ENCODE results near the gene ADRM1.

Gene ADRM1

DNA sequence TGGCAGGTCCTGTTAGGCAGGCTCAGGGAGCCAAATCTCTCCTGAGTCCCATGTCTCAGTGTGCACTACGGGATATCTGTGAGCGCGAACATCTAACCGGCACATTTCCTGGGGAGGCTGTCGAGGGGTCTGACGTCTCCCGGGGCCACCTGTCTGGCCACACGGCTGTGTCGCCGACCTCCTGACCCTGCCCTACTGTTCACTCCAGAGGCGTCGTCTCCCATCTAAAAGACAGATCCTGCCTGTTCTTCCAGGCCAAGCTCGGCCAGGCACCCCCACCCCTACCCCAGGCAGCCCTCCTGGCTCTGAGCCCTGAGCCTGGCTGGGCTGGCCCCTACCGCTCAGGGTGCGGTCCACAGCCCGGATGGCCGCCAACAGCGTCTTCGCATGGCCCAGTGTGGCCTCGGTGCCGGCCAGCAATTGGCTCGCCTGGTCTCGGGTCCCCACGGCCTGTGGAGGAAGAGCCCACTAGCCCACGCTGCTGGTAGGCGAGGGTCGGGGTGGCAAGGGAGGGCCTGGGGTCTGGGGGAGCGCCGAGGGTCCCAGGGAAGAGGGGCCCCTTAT, 16.6 kb downstream of the ADRM1 start:
- no peak for DNase-seq (ENCODE audit: insufficient read length, low spot score)
- TF ChIP-seq TAF1 (IDR thresholded peaks at IDR 0.05; ENCODE audit: low read depth, low read length), result no peak
- no peak for TF ChIP-seq POLR2A (IDR thresholded peaks at IDR 0.05; ENCODE audit: low read depth, low read length)
- no peak for TF ChIP-seq POLR2AphosphoS5 (IDR thresholded peaks at IDR 0.05; ENCODE audit: low read depth, low read length)
- no peak for TF ChIP-seq POU2F2 (IDR thresholded peaks at IDR 0.05; ENCODE audit: low read depth, low read length)
- TF ChIP-seq PAX5 (IDR thresholded peaks at IDR 0.05; ENCODE audit: insufficient read depth, low read length, severe bottlenecking), result no peak
- TF ChIP-seq SPI1 (IDR thresholded peaks at IDR 0.05; ENCODE audit: low read depth, low read length), result no peak
- FAIRE-seq, result no peak

DNA sequence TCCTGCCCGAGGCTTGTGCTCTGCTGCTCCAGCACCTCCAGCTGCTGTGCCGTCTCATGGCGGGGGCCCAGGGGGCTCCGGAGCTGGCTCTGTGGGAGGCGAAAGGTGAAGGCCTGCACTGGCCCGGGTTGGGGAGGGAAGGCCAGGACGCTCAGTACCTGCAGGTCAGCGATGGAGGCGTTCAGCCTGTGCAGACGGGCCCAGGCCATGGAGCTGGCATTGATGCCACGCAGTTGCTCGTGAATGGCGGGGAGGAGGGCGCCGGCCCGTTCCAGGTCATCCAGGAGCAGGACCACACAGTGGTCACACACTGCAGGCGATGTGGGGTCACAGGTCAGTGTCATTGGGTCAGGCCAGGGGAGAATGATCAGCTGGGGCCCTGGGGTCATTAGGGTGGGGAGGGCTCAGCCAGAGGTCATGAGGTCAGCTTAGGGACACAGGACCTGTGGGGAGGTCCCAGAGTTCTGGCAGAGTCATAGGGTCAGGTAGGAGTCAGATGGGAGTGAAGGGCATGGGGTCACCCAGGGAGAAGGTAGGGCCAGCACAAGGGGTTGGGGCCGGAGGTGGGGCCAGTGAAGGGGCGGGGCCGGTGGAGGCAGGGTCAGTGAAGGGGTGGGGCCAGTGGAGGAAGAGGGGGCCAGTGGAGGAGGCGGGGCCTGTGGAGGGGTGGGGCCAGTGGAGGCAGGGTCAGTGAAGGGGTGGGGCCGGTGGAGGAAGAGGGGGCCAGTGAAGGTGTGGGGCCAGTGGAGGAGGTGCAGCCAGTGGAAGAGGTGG, 18.0 kb downstream of the ADRM1 start:
- TF ChIP-seq SPI1 (IDR thresholded peaks at IDR 0.05; ENCODE audit: low read depth, low read length) (no peak), POLR2AphosphoS5 (IDR thresholded peaks at IDR 0.05; ENCODE audit: low read depth, low read length) (no peak), POLR2A (IDR thresholded peaks at IDR 0.05; ENCODE audit: low read depth, low read length) (no peak), POU2F2 (IDR thresholded peaks at IDR 0.05; ENCODE audit: low read depth, low read length) (no peak), TAF1 (IDR thresholded peaks at IDR 0.05; ENCODE audit: low read depth, low read length) (no peak), PAX5 (IDR thresholded peaks at IDR 0.05; ENCODE audit: insufficient read depth, low read length, severe bottlenecking) (no peak)
- FAIRE-seq (no peak), DNase-seq (ENCODE audit: insufficient read length, low spot score) (no peak)

DNA sequence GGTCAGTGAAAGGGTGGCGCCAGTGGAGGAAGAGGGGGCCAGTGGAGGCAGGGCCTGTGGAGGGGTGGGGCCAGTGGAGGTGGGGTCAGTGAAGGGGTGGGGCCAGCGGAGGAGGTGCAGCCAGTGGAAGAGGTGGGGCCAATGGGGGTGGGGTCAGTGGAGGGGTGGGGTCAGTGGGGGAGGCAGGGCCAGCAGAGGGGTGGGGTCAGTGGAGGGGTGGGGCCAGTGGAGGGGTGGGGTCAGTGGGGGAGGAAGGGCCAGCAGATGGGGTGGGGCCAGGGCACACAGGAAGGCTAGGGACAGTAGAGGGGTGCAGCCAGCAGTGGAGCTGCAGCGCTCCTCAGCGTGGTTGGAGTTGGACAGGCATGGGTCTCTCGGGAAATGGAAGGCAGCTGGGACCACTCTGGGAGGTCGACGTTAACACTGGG, 18.7 kb downstream of the ADRM1 start:
- TF ChIP-seq POU2F2 (IDR thresholded peaks at IDR 0.05; ENCODE audit: low read depth, low read length) (no peak), PAX5 (IDR thresholded peaks at IDR 0.05; ENCODE audit: insufficient read depth, low read length, severe bottlenecking) (no peak)
- DNase-seq (ENCODE audit: insufficient read length, low spot score) (peak; percentile 71), FAIRE-seq (no peak)

DNA sequence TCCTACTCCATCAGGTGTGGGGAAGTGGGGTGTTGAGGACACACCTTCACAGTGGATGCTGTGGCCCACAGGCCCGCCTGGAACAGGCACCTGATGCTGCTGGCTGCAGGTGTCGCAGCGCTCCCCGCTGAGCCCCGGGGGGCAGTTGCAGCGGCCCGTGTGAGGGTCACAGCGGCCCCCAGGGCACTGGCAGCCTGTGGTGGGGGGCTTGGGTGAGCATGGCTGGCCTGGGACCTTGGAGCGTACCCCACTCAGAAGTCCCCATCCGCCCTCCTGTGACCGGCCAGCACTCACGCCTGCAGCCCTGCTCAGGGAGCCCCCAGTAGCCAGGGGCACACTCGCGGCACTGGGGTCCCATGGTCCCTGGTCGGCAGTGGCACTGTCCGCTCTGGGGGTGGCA, 19.2 kb downstream of the ADRM1 start:
- DNase-seq (ENCODE audit: insufficient read length, low spot score) (no peak), FAIRE-seq (no peak)
- TF ChIP-seq PAX5 (IDR thresholded peaks at IDR 0.05; ENCODE audit: insufficient read depth, low read length, severe bottlenecking) (no peak), POU2F2 (IDR thresholded peaks at IDR 0.05; ENCODE audit: low read depth, low read length) (no peak)

DNA sequence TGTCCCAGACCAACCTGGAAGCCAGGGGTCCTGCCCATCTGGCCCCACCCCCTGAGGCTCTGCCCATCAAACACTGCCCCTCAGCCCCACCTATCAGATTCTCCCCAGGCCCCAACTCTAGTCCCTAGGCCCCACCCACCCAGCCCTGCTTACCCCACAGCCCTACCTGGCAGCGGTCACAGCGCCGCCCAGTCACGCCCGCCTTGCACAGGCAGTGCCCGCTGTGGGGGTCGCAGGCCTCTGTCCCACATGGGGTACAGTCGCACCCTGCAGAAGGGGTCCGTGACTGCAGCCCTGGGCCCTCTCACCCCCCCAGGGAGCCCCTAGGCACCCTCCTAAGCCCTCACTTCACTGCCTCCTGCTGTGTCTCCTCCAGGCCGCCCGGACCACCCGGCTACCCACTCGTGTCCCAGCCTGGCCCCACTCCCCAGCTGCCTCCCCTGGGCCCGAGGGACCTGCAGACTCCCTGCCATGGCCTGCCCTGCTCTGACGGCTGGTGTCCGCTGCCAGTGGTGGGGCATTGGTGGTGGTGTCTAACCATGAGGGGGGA, 19.8 kb downstream of the ADRM1 start:
- FAIRE-seq, result no peak
- no peak for DNase-seq (ENCODE audit: insufficient read length, low spot score)
- TF ChIP-seq POLR2AphosphoS5 (IDR thresholded peaks at IDR 0.05; ENCODE audit: low read depth, low read length) (no peak), PAX5 (IDR thresholded peaks at IDR 0.05; ENCODE audit: insufficient read depth, low read length, severe bottlenecking) (no peak), TAF1 (IDR thresholded peaks at IDR 0.05; ENCODE audit: low read depth, low read length) (no peak), SPI1 (IDR thresholded peaks at IDR 0.05; ENCODE audit: low read depth, low read length) (no peak), POU2F2 (IDR thresholded peaks at IDR 0.05; ENCODE audit: low read depth, low read length) (no peak), POLR2A (IDR thresholded peaks at IDR 0.05; ENCODE audit: low read depth, low read length) (no peak)

DNA sequence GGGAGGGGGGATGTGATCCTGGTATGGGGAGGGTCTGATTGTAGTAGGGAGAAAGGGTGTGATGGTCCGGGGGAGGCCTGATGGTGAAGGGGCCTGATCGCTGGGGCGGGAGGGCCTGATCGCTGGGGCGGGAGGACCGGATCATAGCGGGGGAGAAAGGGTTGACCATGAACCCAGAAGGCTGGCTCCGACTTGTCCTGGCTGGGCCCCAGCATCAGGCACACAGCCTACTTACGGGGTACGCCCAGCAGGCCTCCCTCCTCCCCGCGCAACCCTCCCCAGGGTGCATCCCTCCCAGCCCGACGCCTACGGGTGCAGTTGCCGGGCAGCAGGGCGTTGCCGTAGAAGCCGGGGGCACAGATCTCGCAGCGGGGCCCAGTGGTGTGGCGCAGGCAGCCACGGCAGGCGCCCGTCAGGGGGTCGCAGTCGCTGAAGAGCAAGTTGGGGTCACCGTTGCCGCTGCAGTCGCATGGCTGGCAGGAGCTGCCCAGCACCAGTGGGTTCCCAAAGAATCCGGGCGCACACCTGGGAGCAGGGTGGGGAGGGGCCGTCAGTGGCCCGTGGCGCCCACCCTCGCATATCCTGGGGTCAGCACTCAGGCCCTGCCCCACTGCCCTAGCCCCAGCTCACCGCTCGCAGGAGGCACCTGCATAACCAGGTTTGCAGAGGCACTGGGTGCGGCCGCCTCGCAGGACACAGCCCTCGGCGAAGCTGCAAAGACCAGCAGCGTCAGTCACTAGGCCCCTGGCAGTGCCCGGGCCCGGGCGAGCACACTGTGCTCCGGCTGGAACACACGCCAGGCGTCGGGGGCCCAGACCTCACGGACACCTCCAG, 20.6 kb downstream of the ADRM1 start:
- FAIRE-seq (no peak), DNase-seq (ENCODE audit: insufficient read length, low spot score) (no peak)
- no peak for TF ChIP-seq POU2F2 (IDR thresholded peaks at IDR 0.05; ENCODE audit: low read depth, low read length)
- TF ChIP-seq POLR2A (IDR thresholded peaks at IDR 0.05; ENCODE audit: low read depth, low read length), result no peak
- TF ChIP-seq SPI1 (IDR thresholded peaks at IDR 0.05; ENCODE audit: low read depth, low read length), result no peak
- TF ChIP-seq PAX5 (IDR thresholded peaks at IDR 0.05; ENCODE audit: insufficient read depth, low read length, severe bottlenecking), result no peak
- TF ChIP-seq TAF1 (IDR thresholded peaks at IDR 0.05; ENCODE audit: low read depth, low read length), result no peak
- TF ChIP-seq POLR2AphosphoS5 (IDR thresholded peaks at IDR 0.05; ENCODE audit: low read depth, low read length), result no peak

DNA sequence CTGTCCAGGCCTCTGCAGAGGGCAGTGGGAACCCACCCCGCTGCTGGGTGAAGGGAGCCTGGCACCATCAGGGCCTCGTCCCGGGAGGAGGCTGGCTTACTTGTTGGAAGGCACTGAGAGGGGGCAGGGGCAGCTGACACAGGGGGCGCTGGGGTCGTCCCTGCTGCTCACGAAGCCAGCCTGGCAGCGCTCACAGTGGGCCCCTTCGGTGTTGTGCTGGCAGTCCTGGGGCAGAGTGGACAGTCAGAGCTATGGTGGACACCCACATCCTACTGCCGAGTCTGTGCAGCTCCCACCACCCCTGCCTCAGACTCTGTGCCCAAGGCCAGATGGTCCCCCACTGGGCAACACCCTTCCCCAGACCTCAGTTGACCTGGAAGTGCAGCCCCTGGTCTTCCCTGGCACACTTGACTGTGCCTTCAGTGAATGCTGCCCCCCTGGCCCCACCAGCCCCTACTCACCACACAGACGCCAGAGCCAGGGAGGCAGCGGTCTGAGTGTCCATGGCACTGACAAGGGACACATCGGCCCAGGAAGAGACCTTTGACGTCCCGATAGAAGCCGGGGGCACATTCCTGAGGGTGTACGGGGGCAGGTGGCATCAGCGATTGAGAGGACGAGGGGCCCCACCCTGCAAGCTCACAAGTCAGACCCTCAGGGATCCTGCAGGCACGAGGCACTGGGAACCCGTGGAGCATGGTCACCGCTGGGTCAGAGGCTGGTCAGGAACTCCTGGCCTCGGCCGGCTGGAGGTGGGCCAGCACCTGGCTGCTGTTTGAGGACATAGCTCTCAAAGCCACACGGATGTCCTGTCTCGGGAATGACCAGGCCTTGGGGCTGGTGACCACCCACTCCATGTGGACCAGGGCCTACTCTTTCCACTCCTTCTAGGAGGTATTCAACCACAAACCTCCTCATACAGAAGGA, 21.4 kb downstream of the ADRM1 start:
- FAIRE-seq (no peak), DNase-seq (ENCODE audit: insufficient read length, low spot score) (no peak)
- TF ChIP-seq POU2F2 (IDR thresholded peaks at IDR 0.05; ENCODE audit: low read depth, low read length), result no peak

DNA sequence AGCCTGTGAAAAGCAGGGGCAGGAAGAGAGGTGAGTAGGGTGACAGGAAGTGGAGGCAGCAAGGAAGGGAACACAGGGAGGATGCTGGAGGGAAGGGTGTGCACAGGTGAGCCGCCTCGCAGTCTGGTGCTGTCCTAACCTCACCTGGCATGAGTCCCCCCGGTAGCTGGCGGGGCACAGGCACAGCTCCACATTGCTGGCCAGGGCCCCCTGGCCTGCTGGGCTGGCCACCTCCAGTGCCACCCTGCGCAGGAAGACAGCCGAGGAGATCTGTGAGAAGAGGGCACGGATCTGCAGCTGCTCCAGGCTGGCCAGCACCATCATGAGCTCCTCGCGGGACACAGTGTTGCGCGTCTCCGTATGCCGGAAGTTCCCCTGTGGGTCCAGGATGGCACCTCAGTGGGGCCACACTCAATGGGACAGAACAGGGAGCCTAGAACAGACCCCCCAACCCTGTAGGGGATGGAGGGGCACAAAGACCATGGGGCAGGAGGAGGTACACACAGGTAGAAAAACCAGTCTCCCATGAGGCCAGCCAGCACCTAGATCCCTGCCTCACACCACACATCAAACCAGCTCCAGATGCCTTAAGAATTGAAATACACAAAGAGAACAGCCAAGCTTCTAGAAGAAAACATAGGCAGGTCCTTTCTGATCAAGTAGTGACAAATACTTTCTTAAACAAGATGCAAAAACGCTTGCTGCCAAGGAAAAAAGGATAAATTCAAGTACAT, 22.5 kb downstream of the ADRM1 start:
- DNase-seq (ENCODE audit: insufficient read length, low spot score) (no peak), FAIRE-seq (no peak)
- TF ChIP-seq POU2F2 (IDR thresholded peaks at IDR 0.05; ENCODE audit: low read depth, low read length), result no peak

DNA sequence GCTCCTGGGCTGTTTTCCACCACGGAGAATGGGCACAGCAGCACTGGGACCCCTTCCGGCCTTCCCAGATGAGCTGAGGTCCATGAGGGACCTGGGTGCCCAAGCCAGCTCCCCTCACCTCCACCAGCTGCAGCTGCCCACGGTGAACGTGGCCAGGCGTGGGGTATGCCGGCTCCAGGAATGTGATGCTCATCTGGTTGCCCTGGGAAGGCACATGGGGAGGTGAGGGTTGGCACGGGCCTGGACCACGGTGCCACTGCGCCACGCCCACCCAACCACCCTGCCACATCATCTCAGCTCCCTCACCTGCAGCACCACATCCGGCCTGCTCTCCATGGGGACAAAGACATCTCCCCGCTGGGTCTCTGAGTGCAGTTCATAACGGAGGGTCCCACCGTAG, 23.8 kb downstream of the ADRM1 start:
- TF ChIP-seq POLR2AphosphoS5 (IDR thresholded peaks at IDR 0.05; ENCODE audit: low read depth, low read length) (no peak), POU2F2 (IDR thresholded peaks at IDR 0.05; ENCODE audit: low read depth, low read length) (no peak), TAF1 (IDR thresholded peaks at IDR 0.05; ENCODE audit: low read depth, low read length) (no peak), POLR2A (IDR thresholded peaks at IDR 0.05; ENCODE audit: low read depth, low read length) (no peak), PAX5 (IDR thresholded peaks at IDR 0.05; ENCODE audit: insufficient read depth, low read length, severe bottlenecking) (no peak), SPI1 (IDR thresholded peaks at IDR 0.05; ENCODE audit: low read depth, low read length) (no peak)
- FAIRE-seq (no peak), DNase-seq (ENCODE audit: insufficient read length, low spot score) (no peak)
